Glutamatergic neuron (in vitro differentiated cells): Measurements from ENCODE around the gene CFAP299. TPM values are rescaled to one million over a fixed set of nuclear protein-coding genes. Genes with fewer than 3 reads are reported as not detected.

ENCODE experiments used
- DNase-seq: peaks from one replicate; pipeline ENCODE4 v3.0.0; 2022
- H3K27ac Mint-ChIP-seq: one replicate; pipeline ENCODE4 v1.8.0; 2020; ENCODE audit warnings: mild to moderate bottlenecking, mixed read lengths, inconsistent platforms; ENCODE audit not compliant: unreplicated experiment
- H3K27me3 Mint-ChIP-seq: one replicate; pipeline ENCODE4 v1.8.0; 2020; ENCODE audit warnings: mild to moderate bottlenecking, moderate library complexity, mixed read lengths, inconsistent platforms; ENCODE audit not compliant: unreplicated experiment
- H3K36me3 Mint-ChIP-seq: one replicate; pipeline ENCODE4 v1.8.0; 2020; ENCODE audit warnings: mild to moderate bottlenecking, mixed read lengths, inconsistent platforms; ENCODE audit not compliant: unreplicated experiment
- H3K4me1 Mint-ChIP-seq: one replicate; pipeline ENCODE4 v1.8.0; 2020; ENCODE audit warnings: mild to moderate bottlenecking, low read depth, mixed read lengths, inconsistent platforms; ENCODE audit not compliant: unreplicated experiment
- H3K4me3 Mint-ChIP-seq: one replicate; pipeline ENCODE4 v1.8.0; 2020; ENCODE audit warnings: mild to moderate bottlenecking, mixed read lengths, inconsistent platforms; ENCODE audit not compliant: unreplicated experiment
- H3K9me3 Mint-ChIP-seq: one replicate; pipeline ENCODE4 v1.8.0; 2020; ENCODE audit warnings: mild to moderate bottlenecking, moderate library complexity, mixed read lengths, inconsistent platforms; ENCODE audit not compliant: unreplicated experiment
- CTCF ChIP-seq: fragments of 200-600 bp; sonication (generic); IDR thresholded peaks from one replicate; pipeline ENCODE4 v1.5.0; 2021; ENCODE audit not compliant: partially characterized antibody, unreplicated experiment
- total RNA-seq: library from RNA; stranded (reverse); fragmentation: NEBNext Ultra II Directional; extraction: Animal tissue kit (Norgen Biotek cat#: 25700); gene quantifications from one replicate; pipeline ENCODE4 v1.2.1, GENCODE V29; 2021; ENCODE audit not compliant: unreplicated experiment

The CFAP299 gene
- total RNA-seq, 1 donor from 2014 or later: not detected

GRCh38 chr4:80413086-80413485 lies 77.6 kb downstream of the CFAP299 start:
- H3K9me3 Mint-ChIP-seq: no peaks in the 10 kb centered on the region
- no peaks in the 10 kb centered on the region for H3K4me1 Mint-ChIP-seq
- no peak overlapping the region for H3K27ac Mint-ChIP-seq
- no peak for DNase-seq
- H3K4me3 Mint-ChIP-seq: no peak overlapping the region
- no peaks in the 10 kb centered on the region for H3K36me3 Mint-ChIP-seq
- no peak for TF ChIP-seq CTCF
- no peaks in the 10 kb centered on the region for H3K27me3 Mint-ChIP-seq

GRCh38 chr4:80417019-80417418 lies 81.5 kb downstream of the CFAP299 start:
- H3K27ac Mint-ChIP-seq: no peak overlapping the region
- no peak for DNase-seq
- no peaks in the 10 kb centered on the region for H3K4me1 Mint-ChIP-seq
- no peaks in the 10 kb centered on the region for H3K27me3 Mint-ChIP-seq
- no peak for TF ChIP-seq CTCF
- no peaks in the 10 kb centered on the region for H3K36me3 Mint-ChIP-seq
- H3K4me3 Mint-ChIP-seq: no peak overlapping the region
- no peaks in the 10 kb centered on the region for H3K9me3 Mint-ChIP-seq

GRCh38 chr4:80419946-80420345 lies 84.4 kb downstream of the CFAP299 start:
- Mint-ChIP-seq H3K9me3 (no peaks in the 10 kb centered on the region), H3K4me1 (no peaks in the 10 kb centered on the region), H3K4me3 (no peak overlapping the region), H3K27ac (no peak overlapping the region), H3K36me3 (no peaks in the 10 kb centered on the region), H3K27me3 (no peaks in the 10 kb centered on the region)
- TF ChIP-seq CTCF: no peak
- DNase-seq: no peak

GRCh38 chr4:80420638-80421037 lies 85.1 kb downstream of the CFAP299 start:
- Mint-ChIP-seq H3K9me3 (no peaks in the 10 kb centered on the region), H3K27ac (no peak overlapping the region), H3K4me3 (no peak overlapping the region), H3K27me3 (no peaks in the 10 kb centered on the region), H3K36me3 (no peaks in the 10 kb centered on the region), H3K4me1 (no peaks in the 10 kb centered on the region)
- TF ChIP-seq CTCF: no peak
- no peak for DNase-seq

GRCh38 chr4:80422727-80423404 lies 87.3 kb downstream of the CFAP299 start:
- Mint-ChIP-seq H3K36me3 (no peaks in the 10 kb centered on the region), H3K4me1 (no peaks in the 10 kb centered on the region), H3K27ac (no peak overlapping the region), H3K9me3 (no peaks in the 10 kb centered on the region), H3K27me3 (no peaks in the 10 kb centered on the region), H3K4me3 (no peak overlapping the region)
- no peak for TF ChIP-seq CTCF
- DNase-seq: no peak
